DMS53 treated with DMSO at 0.1 percent for 48 hours (cell line): ENCODE data around the gene ARHGAP30.
A peak's percentile ranks its signal among the peaks of the same experiment; 100 is the strongest.
"Not testable (repeated sequence)": the region's sequence is repeated elsewhere in the genome, so short reads cannot be mapped to it uniquely, and the experiment has no call there.

Experiments used
- DNase-seq: peaks from one replicate; lab custom pipeline; 2025; ENCODE audit not compliant: unreplicated experiment; lab: John Stamatoyannopoulos, UW

Gene ARHGAP30

GRCh38 chr1:161018631-161018930 is 51.1 kb downstream of the ARHGAP30 start:
- no peak for DNase-seq

GRCh38 chr1:161017756-161018630 is 51.7 kb downstream of the ARHGAP30 start:
- DNase-seq: no peak

- not testable (repeated sequence) for DNase-seq
These were observed 52.5 kb downstream of the ARHGAP30 start for GRCh38 chr1:161017181-161017580.

DNA sequence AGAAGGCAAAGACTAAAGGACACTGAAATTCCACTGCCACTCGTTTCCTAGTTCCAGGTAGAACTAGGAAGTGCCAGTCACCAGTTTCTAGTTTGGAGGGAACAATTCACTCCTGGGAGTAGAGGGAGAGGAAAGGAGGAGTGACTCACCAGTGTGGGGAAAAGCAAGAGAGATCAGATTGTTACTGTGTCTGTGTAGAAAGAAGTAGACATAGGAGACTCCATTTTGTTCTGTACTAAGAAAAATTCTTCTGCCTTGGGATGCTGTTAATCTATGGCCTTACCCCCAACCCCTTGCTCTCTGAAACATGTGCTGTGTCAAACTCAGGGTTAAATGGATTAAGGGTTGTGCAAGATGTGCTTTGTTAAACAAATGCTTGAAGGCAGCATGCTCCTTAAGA is 53.0 kb downstream of the ARHGAP30 start:
- not testable (repeated sequence) for DNase-seq

- DNase-seq: no peak
These were observed 56.0 kb downstream of the ARHGAP30 start for GRCh38 chr1:161013488-161014230.

DNA sequence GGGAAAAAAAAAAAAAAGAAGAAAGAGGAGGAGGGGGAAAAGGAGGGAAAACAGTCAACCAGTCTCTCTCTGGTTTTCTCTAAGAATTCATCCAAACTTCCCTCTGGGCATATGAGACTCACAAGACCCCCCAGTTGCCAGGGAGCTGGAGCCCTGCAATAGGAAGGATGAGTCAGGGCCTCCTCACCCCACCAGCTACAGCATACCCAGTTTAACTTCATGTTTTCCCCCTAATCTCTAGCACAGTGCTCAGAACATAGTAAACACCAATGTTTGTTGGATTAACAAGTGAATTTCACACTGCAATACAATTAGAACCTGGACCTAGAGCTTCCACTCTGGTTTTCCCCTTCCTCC is 56.6 kb downstream of the ARHGAP30 start:
- DNase-seq: no peak

DNA sequence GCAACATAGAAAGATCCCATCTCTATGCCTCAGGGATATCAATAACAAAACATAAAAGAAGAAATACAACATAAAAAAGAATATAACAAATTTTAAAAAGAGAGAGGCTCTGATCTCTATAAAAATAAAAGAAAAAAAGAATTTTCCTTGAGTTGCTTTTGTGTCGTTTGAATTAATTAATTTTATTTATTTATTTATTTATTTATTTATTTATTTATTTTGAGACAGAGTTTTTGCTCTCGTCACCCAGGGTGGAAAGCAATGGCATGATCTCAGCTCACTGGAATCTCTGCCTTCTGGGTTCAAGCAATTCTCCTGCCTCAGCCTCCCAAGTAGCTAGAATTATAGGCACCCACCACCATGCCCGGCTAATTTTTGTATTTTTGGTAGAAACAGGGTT is 57.3 kb downstream of the ARHGAP30 start:
- no peak for DNase-seq

GRCh38 chr1:161009602-161010211 is 60.0 kb downstream of the ARHGAP30 start:
- no peak for DNase-seq

DNA sequence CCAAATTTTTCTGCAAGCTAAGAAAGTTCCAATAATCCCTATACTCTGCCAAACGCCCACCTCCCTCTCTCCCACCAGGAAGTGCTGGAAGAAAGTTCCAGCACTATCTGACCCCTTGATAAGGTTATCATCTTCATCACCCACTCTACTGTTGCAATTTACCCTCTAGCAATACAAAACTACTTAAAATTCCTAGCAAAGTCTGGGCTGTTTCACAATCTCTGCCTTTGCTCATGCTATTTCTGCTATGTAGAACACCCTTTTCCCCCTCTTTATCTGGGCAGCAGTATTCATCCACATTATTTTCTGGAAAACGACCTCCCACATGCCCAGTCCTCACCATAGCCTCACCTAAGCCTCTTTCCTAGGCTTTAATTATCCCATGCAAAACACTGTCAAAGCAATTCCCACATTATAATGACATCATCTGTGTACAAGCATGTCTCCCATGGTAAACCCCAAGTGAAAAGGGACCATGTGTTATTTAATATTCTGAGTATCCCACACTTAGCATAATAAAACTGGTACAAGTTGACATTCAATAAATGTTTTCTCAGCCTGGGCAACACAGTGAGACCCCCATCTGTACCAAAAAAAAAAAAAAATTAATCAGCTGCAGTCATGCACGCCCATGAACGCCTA is 60.7 kb downstream of the ARHGAP30 start:
- no peak for DNase-seq

DNA sequence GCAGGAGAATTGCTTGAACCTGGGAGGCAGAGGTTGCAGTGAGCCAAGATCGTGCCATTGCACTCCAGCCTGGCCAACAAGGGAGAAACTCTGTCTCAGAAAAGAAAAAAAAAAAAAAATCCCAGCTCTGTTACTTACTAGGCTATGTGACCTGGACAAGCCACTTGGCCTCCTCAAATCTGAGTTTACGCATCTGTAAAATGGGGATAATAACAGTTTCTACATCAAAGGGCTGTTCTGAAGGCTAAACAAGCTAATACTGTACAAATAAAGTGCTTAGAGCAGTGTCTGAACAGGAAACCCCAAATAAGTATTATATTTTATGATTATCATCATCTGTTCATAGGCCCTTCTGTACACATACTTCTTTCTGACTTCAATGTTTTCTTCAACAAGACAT is 62.3 kb downstream of the ARHGAP30 start:
- no peak for DNase-seq

- DNase-seq: no peak
These were observed 63.1 kb downstream of the ARHGAP30 start for GRCh38 chr1:161006563-161006962.

GRCh38 chr1:161001525-161001924 is 68.2 kb downstream of the ARHGAP30 start:
- no peak for DNase-seq

DNA sequence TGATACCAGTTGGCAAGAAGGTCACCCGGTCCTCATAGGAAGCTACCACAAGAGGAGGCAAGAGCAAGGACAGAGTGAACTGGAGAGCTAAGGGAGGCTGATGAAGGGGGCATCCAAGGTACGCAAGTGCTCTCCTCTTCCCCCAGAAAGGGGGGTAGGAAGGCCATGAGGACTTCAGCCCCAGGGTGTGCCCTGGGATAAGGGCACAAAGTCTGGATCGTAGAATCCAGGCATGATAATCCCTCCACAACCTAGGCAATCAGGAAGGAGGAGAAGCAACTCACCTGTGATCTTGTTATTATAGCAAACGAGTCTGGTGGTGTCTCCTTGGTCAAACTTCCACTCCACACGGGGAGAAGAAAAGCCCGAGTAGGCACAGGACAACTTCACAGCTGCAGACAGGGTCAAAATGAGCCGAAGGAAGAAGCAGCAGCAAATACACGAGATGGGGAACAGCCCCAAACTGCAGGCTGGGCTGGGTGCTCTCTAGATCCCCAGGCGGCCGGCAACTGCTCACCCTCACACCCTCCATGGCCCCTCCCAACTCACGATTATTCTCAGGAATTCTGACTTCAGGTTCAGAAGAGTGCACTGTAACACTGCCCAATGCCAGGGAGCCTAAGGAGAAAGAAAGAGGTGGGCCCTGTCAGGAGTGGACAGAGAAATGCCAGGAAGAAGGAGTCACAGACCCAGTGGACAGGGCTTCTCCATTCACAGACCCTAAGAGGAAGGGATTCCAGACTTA is 68.8 kb downstream of the ARHGAP30 start:
- no peak for DNase-seq

DNA sequence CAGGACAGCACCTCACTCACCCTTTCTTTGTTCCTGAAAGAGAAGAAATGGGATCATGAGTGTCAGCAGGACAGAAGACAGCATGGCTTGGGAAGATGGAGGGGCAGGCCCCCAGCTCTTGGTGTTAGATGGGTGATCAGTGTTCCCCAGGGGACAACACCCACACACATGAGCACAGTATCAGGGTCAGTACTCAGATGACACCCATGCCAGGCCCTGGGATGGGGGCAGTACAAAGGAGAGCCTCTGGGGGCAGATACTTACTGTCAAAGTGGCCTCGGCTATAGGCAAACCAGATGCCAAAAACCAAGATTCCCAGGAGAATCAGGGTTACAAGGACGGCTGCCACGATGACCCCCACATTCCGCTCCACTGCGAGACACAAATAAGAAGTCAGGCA is 70.3 kb downstream of the ARHGAP30 start:
- DNase-seq: no peak

- peak; percentile 6 for DNase-seq
These were observed 72.2 kb downstream of the ARHGAP30 start for GRCh38 chr1:160997323-160998038.
